GM19395 (cell line): ENCODE results near the gene SLC1A2.

Source experiments
- ATAC-seq: cut with Tn5 transposase; IDR thresholded peaks from one replicate; pipeline ENCODE4 v1.9.1; 2021; ENCODE audit warnings: mild to moderate bottlenecking, moderate library complexity; ENCODE audit not compliant: unreplicated experiment

The SLC1A2 gene

GRCh38 chr11:35419184-35419829 lies at the start of gene SLC1A2:
TSS of gene SLC1A2 (minus strand) at chr11:35419558. CDS start at chr11:35418966, 592 bp downstream.
- ATAC-seq: no peak

GRCh38 chr11:35466058-35466457 lies 46.7 kb upstream of the SLC1A2 start:
- no peak for ATAC-seq

DNA sequence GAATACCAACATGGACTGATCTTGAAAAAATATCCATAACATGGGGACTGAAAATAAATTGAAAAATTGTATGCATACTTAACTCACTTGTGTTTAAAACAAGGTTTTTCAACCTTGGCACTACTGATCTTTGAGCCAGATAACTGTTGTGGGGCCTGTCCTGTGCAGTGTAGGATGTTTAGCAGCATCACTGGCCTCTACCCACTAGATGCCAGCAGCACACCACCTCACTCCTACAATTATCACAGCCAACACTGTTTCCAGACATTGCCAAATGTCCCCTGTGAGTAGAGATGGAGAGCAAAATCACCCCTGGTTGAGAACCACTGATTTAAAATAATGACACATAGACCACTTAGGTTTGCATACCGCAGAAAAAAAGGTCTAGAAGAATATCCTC lies 45.0 kb upstream of the SLC1A2 start:
- no peak for ATAC-seq

- ATAC-seq: no peak
Observed at GRCh38 chr11:35463331-35463751, 44.0 kb upstream of the SLC1A2 start.

GRCh38 chr11:35461917-35462538 lies 42.7 kb upstream of the SLC1A2 start:
- ATAC-seq: no peak

- no peak for ATAC-seq
Observed at GRCh38 chr11:35459489-35459888, 40.1 kb upstream of the SLC1A2 start.

DNA sequence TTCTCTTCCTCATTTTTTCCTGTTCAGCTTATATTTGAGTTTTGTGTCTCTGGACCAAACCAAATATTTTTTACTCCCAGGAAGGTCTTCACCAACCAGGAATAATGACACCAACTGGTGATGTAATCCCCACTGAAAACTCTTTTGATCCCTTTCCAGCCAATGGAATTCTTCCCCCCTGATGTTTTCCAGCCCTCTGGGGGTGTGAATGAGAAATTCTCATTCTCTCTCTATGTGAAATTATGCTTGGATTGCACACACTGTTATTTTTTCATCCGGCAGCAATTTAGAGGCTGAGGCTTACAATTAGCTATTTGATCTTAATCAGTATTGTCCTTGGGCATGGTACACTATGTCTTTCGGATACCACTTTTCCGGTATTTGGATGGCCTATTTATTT lies 39.5 kb upstream of the SLC1A2 start:
- ATAC-seq: no peak

DNA sequence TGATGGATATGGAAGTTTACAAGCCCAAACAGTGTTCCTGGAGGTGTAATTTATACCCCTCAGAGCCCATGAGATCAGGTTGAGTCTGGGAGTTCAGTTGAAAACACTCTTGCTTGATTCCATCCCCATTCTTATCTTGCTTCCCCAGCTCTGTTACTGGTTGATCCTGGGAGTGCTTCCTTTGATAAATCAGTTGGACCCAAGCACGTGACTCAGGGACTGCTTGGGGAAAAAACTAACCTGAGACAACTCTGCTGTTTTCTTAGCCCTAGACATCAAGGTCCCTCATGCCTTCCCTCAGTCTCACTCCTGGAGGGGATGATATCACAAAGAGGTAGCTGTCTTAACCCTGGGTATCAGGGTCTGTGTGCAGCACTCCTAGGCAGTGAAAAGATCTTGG lies 35.0 kb upstream of the SLC1A2 start:
- ATAC-seq: no peak

- no peak for ATAC-seq
Observed at GRCh38 chr11:35436581-35437250, 17.4 kb upstream of the SLC1A2 start.

- ATAC-seq: no peak
Observed at GRCh38 chr11:35433588-35433987, 14.2 kb upstream of the SLC1A2 start.

DNA sequence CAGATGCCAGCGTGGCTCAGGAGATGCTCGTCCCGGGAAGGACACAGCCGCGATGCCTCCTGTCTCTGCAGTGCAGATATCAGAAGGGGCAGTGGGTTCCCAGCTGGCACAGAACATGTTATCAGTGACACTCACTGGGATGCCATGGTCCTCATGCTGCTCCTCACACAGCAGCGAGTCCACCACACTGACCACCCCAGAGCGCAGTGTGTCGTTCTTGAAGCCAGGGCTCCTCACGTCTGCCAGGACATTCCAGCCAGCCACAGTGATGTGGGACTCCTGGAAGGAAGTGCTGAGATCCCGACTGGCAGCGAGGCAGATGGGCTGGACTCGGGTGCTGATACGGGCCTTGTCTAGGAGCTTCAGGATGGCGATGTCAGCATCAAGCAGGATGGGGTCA lies 13.1 kb upstream of the SLC1A2 start:
- ATAC-seq: no peak

DNA sequence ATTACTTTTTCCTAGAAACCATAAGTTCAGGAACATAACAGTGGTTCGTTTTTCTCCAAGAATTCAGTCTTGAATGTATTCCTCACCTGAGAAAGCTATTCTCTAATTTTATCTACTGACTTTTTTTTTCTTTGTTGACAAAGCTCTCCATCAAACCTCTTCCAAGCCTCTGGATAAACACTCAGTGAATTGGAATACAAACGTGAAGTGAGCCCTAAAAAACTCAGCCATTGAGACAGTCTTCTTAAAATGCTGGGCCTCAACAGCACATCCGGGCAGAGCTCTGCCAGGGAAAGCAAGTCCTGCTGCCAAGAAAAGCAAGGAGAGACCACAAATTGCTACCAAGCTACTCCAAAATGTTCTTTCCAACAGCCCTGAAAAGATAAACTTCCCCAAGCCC lies 7.7 kb upstream of the SLC1A2 start:
- ATAC-seq: no peak

DNA sequence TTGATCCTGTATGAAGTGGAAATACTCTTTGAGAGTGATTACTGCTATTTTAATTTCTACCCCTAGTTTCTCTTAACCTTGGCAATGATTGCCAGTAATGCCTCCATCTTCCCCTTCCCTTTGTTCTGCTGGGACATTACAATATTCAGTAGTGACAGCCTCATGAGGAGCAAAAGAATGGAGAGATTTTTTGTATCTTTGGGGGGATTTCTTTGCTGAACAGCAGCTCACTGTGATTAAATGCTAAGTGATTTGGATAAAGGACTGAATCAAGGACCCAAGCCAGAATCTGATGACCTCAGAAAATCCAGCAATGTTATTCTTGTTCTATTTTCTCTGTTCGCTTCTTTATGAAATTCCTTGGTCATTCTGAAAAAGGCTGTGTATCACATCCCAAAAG lies 7.0 kb upstream of the SLC1A2 start:
- no peak for ATAC-seq

GRCh38 chr11:35425603-35426212 lies 6.3 kb upstream of the SLC1A2 start:
- ATAC-seq: no peak

DNA sequence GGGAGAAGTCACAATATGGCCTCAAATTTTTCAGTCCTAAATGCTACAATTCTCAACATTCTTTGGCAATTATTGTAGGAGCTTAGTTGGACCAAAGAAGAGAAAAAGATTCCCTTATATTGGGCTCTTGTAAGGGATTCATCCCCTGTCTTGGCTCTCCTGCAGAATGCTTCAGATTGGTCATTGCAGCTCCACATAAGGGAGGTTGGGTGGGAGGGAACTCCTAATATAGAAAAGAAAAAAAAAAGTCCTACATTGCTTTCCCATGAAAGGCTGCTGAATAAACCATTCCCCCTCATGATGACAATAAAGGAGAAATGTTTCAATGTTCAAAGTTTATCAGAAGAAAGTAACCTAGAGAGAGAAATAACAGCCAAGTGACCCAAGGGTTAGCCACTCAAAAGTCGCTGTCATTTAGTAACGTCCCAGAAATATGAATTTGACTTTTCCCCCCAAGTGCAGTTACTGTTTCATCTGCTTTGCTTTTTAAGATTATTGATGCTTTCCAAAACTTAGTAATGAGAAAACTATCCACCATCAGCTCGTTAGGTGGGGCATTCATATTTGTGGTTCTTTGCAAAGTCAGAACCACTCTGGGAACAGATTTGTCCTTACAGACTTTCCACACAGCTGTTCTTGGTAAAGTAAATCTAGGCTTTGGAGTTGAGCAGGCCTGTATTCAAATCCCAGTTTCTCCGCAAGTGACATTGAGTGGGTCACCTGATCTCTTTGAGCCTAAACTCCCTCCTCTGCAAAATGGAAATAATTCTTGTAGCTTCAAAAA lies 5.0 kb upstream of the SLC1A2 start:
- ATAC-seq: no peak

DNA sequence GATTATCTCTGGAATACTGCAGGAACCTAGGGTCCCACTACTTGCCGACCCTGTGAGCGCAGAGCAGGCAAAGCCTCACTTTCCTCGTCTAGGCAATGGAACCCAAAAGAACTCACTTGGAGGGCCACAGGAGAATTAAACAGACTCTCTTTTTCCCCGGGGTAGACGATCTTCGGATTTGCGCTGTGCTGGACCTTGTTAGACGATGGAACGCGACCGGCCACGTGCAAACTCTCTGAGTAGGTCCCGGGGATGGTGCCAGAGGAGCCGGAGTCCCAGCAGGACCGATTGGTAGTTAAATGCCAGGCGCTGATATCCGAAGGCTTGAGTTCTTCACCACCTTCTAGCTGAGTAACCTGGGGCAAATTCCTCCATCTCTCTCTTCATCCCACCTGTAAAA lies 1.0 kb upstream of the SLC1A2 start:
- ATAC-seq: no peak

DNA sequence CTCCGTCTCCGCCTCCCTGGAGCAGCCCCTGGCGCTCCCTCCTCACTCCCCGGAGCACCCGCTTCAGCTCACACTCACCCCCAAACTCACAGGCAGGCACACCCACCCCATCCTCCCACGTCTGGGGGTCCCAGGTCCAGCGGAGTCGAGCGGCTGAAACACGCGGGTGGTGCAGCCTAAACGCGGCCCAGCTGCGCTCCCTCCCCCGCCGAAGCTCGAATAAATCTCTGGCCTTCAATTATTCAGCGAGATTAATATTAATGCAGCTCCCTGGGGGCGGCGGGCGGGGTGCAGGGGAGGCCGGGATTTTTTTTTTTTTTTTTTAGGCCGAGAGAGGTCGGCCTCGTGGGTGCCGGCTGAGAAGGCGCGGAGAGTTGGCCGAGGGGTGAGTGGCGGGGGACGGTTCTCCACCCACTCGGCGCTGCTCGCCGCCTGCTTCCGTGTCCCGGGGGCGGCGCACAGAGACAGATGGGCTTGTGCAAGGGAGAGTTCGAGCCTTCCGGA lies 524 bp upstream of the SLC1A2 start:
- no peak for ATAC-seq

DNA sequence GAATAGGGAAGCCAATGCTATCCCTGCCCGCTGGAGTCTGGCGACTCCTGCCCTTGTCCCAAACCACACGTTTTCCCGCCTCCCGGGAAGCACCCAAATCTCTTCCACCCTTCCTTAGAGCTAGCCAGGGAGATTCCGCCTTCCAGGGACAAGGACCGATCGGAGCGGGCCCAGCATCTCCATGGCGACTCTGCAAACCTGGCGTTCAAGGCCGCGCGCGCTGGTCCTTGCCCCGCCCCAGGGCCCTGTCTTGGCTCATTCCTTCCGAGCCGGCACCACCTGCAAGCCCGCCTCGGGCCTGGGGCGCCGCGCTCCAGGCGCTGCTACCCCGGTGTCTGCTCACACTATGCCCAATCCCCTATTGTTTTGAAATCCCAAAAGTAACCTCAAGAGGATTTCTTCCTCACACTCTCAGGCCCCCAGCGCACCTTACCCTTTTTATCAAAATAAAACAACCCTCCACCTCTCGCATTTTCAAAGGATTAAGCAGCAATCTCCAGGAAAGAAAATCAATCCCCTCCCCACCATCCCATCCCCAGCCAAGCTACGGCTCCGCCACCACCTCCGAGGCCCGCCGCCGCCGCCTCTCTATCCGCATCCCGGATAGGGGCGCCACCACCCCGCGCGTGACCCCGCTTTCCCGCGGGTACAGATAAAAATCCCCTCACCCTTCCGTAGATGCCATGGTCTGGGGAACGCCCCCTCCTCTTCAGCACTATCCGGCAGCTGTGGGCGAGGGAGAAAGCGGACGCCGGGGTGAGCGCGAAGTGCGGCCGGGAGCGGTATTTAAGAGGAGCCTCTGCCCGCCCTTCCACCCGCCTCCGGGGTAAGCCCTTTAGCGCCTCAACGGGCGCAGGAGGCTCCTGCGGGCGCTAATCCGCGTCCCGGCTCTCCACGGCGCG lies 825 bp downstream of the SLC1A2 start:
- no peak for ATAC-seq

DNA sequence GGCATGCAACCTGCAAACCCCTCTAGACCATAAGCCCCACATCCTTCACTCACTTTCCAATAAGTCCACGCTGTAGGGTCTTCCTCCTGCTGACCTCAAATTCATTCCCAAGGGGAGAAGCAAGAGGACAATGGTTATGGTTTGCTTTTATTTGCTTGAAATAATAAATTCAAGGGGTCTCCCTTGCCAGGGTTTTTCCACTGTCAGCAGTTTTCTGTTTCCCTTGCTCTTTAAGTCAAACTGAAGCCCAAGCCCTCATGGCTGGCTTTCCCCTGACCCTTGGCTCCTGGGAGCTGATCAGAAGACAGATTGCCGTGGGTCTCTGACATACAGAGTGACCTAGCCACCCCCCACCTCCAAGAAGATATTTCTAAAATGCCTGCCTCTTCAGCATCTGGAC lies 3.9 kb downstream of the SLC1A2 start:
- ATAC-seq: no peak

DNA sequence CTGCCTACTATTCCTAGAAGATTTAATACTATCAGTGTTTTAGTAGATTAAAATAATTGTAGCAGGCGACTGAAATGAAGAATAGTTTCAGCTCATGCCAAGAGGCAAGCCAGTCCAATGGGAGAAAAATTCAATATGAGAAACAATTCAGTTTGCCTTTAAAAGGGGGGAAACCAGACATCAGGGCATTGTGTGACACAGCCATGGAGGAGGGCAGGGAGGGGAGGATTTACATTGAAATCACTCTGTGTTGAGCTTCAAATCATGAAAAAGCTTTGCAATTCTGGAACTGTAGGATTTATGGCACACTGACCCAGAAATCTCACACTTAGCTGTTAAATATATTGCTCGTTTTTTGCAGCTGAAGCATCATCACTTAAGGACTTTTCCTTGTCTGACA lies 4.6 kb downstream of the SLC1A2 start:
- ATAC-seq: no peak
